ENCODE data around the gene LMX1A.
A peak's percentile ranks its signal among the peaks of the same experiment; 100 is the strongest.

The LMX1A gene

DNA sequence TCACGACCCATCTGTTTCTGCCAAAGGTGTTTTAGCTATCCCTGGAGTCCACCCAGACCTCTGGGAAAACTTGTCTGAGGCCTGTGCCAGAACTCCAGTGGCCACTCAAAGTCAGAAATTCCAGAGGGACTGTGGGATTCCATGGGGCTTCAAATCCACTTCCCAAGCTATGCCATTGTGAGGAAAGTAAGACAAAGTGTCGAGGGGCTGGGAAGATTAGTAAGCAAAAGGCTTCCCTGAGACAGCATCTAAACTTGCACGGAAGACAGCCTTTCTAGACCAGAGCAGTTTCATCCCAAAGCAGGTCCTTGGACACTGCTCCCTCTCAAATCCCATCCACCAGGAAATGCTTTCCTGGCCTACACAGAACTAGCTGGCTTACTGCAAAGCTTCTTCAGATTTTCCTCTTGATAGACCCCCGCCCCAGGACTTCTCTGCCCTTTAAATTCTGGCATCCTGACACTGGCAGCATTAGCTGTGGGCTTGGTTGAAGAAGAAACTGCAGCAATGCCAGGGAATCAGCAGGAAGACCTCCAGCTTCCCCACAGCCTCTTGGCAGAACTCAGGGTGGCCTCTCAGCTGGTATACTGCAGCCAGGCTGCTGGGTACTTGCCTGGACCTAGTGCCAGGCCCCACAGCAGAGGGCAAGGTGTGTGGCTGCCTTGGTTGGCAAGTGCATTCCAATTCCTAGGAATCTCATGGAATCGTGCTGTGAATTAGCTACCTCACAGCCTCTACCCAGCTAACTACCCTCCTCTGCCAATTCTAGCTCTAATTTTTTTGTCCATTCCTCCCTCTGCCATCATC lies 27.3 kb upstream of the LMX1A start:
- no peak; the same call in 2 of the 3 replicates for ATAC-seq

DNA sequence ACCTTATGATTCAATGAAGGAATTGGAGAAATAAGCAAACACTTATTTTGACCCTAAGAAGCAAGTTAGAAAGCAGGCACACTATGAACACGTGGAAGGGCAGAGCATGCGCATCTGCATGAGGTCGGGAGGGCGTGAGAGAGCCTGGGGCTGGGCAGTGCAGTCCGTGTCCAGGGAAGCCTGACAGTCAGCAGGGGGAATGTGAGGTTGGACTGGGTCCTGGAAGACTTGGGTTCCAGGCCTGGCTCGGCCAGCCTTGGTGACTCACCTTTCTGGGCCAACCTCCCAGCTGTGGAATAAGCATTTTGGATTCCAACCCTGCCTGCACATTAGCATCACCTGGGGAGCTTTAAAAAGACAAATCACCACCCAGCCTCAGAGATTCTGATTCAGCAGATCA lies 26.6 kb upstream of the LMX1A start:
- peak; percentile 39 for ATAC-seq
- TF ChIP-seq ARNTL (CRISPR knock-in tag; IDR thresholded peaks at IDR 0.05; ENCODE audit: borderline replicate concordance, low read depth) (no peak), ESRRG (CRISPR knock-in tag; IDR thresholded peaks at IDR 0.05) (no peak), CSDC2 (CRISPR knock-in tag; IDR thresholded peaks at IDR 0.05) (no peak), PPARA (CRISPR knock-in tag; IDR thresholded peaks at IDR 0.05; ENCODE audit: borderline replicate concordance) (no peak), RARB (CRISPR knock-in tag; IDR thresholded peaks at IDR 0.05) (no peak), ZFP30 (CRISPR knock-in tag; IDR thresholded peaks at IDR 0.05) (no peak), ZC3H10 (CRISPR knock-in tag; IDR thresholded peaks at IDR 0.05) (no peak), ZNF565 (CRISPR knock-in tag; conservative IDR thresholded peaks at IDR 0.05; ENCODE audit: low read depth) (no peak), TOX (CRISPR knock-in tag; IDR thresholded peaks at IDR 0.05; ENCODE audit: borderline replicate concordance) (no peak), OSR1 (CRISPR knock-in tag; IDR thresholded peaks at IDR 0.05) (no peak), ZNF8 (CRISPR knock-in tag; IDR thresholded peaks at IDR 0.05) (no peak), ISL1 (CRISPR knock-in tag; IDR thresholded peaks at IDR 0.05) (no peak)
- TF ChIP-seq, protein P1, sequence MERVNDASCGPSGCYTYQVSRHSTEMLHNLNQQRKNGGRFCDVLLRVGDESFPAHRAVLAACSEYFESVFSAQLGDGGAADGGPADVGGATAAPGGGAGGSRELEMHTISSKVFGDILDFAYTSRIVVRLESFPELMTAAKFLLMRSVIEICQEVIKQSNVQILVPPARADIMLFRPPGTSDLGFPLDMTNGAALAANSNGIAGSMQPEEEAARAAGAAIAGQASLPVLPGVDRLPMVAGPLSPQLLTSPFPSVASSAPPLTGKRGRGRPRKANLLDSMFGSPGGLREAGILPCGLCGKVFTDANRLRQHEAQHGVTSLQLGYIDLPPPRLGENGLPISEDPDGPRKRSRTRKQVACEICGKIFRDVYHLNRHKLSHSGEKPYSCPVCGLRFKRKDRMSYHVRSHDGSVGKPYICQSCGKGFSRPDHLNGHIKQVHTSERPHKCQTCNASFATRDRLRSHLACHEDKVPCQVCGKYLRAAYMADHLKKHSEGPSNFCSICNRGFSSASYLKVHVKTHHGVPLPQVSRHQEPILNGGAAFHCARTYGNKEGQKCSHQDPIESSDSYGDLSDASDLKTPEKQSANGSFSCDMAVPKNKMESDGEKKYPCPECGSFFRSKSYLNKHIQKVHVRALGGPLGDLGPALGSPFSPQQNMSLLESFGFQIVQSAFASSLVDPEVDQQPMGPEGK (CRISPR knock-in tag; IDR thresholded peaks at IDR 0.05; ENCODE audit: borderline replicate concordance), result no peak
- TF ChIP-seq, protein P2, sequence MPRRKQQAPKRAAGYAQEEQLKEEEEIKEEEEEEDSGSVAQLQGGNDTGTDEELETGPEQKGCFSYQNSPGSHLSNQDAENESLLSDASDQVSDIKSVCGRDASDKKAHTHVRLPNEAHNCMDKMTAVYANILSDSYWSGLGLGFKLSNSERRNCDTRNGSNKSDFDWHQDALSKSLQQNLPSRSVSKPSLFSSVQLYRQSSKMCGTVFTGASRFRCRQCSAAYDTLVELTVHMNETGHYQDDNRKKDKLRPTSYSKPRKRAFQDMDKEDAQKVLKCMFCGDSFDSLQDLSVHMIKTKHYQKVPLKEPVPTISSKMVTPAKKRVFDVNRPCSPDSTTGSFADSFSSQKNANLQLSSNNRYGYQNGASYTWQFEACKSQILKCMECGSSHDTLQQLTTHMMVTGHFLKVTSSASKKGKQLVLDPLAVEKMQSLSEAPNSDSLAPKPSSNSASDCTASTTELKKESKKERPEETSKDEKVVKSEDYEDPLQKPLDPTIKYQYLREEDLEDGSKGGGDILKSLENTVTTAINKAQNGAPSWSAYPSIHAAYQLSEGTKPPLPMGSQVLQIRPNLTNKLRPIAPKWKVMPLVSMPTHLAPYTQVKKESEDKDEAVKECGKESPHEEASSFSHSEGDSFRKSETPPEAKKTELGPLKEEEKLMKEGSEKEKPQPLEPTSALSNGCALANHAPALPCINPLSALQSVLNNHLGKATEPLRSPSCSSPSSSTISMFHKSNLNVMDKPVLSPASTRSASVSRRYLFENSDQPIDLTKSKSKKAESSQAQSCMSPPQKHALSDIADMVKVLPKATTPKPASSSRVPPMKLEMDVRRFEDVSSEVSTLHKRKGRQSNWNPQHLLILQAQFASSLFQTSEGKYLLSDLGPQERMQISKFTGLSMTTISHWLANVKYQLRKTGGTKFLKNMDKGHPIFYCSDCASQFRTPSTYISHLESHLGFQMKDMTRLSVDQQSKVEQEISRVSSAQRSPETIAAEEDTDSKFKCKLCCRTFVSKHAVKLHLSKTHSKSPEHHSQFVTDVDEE (CRISPR knock-in tag; IDR thresholded peaks at IDR 0.05), result no peak
- TF ChIP-seq, protein P3, sequence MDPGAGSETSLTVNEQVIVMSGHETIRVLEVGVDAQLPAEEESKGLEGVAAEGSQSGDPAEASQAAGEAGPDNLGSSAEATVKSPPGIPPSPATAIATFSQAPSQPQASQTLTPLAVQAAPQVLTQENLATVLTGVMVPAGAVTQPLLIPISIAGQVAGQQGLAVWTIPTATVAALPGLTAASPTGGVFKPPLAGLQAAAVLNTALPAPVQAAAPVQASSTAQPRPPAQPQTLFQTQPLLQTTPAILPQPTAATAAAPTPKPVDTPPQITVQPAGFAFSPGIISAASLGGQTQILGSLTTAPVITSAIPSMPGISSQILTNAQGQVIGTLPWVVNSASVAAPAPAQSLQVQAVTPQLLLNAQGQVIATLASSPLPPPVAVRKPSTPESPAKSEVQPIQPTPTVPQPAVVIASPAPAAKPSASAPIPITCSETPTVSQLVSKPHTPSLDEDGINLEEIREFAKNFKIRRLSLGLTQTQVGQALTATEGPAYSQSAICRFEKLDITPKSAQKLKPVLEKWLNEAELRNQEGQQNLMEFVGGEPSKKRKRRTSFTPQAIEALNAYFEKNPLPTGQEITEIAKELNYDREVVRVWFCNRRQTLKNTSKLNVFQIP (CRISPR knock-in tag; IDR thresholded peaks at IDR 0.05; ENCODE audit: borderline replicate concordance, low read depth), result no peak
- TF ChIP-seq, protein P4, sequence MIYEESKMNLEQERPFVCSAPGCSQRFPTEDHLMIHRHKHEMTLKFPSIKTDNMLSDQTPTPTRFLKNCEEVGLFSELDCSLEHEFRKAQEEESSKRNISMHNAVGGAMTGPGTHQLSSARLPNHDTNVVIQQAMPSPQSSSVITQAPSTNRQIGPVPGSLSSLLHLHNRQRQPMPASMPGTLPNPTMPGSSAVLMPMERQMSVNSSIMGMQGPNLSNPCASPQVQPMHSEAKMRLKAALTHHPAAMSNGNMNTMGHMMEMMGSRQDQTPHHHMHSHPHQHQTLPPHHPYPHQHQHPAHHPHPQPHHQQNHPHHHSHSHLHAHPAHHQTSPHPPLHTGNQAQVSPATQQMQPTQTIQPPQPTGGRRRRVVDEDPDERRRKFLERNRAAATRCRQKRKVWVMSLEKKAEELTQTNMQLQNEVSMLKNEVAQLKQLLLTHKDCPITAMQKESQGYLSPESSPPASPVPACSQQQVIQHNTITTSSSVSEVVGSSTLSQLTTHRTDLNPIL (CRISPR knock-in tag; IDR thresholded peaks at IDR 0.05; ENCODE audit: low read depth), result no peak
- TF ChIP-seq, protein P5, sequence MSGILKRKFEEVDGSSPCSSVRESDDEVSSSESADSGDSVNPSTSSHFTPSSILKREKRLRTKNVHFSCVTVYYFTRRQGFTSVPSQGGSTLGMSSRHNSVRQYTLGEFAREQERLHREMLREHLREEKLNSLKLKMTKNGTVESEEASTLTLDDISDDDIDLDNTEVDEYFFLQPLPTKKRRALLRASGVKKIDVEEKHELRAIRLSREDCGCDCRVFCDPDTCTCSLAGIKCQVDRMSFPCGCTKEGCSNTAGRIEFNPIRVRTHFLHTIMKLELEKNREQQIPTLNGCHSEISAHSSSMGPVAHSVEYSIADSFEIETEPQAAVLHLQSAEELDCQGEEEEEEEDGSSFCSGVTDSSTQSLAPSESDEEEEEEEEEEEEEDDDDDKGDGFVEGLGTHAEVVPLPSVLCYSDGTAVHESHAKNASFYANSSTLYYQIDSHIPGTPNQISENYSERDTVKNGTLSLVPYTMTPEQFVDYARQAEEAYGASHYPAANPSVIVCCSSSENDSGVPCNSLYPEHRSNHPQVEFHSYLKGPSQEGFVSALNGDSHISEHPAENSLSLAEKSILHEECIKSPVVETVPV (CRISPR knock-in tag; IDR thresholded peaks at IDR 0.05), result no peak

More for the DNA sequence above, 27.3 kb upstream of the LMX1A start:
- TF ChIP-seq, protein P1 (CRISPR knock-in tag; IDR thresholded peaks at IDR 0.05; ENCODE audit: borderline replicate concordance), result no peak
- TF ChIP-seq CSDC2 (CRISPR knock-in tag; IDR thresholded peaks at IDR 0.05) (no peak), OSR1 (CRISPR knock-in tag; IDR thresholded peaks at IDR 0.05) (no peak), TOX (CRISPR knock-in tag; IDR thresholded peaks at IDR 0.05; ENCODE audit: borderline replicate concordance) (no peak), ZNF70 (CRISPR knock-in tag; IDR thresholded peaks at IDR 0.05) (no peak), ZNF565 (CRISPR knock-in tag; conservative IDR thresholded peaks at IDR 0.05; ENCODE audit: low read depth) (no peak), RARB (CRISPR knock-in tag; IDR thresholded peaks at IDR 0.05) (no peak), BACH2 (CRISPR knock-in tag; IDR thresholded peaks at IDR 0.05; ENCODE audit: borderline replicate concordance) (no peak), ESRRG (CRISPR knock-in tag; IDR thresholded peaks at IDR 0.05) (no peak), ZC3H10 (CRISPR knock-in tag; IDR thresholded peaks at IDR 0.05) (no peak), ZFP30 (CRISPR knock-in tag; IDR thresholded peaks at IDR 0.05) (no peak), TCF4 (CRISPR knock-in tag; IDR thresholded peaks at IDR 0.05; ENCODE audit: borderline replicate concordance) (no peak), GLIS3 (CRISPR knock-in tag; IDR thresholded peaks at IDR 0.05) (no peak), PPARA (CRISPR knock-in tag; IDR thresholded peaks at IDR 0.05; ENCODE audit: borderline replicate concordance) (no peak), ARNTL (CRISPR knock-in tag; IDR thresholded peaks at IDR 0.05; ENCODE audit: borderline replicate concordance, low read depth) (no peak)
- TF ChIP-seq, protein P4 (CRISPR knock-in tag; IDR thresholded peaks at IDR 0.05; ENCODE audit: low read depth), result no peak
- TF ChIP-seq, protein P5 (CRISPR knock-in tag; IDR thresholded peaks at IDR 0.05), result no peak
